ENCODE measurements around the gene PSMB7.

- TF ChIP-seq RAD21 (IDR thresholded peaks at IDR 0.05; ENCODE audit: low read length) (no peak), CTCF (IDR thresholded peaks at IDR 0.05) (no peak), RFX5 (IDR thresholded peaks at IDR 0.05; ENCODE audit: low read length) (no peak), MAX (IDR thresholded peaks at IDR 0.05; ENCODE audit: low read depth) (no peak), POLR2AphosphoS5 (IDR thresholded peaks at IDR 0.05; ENCODE audit: low read depth, low read length) (no peak), ELF1 (IDR thresholded peaks at IDR 0.05) (no peak), GATA2 (CRISPR knock-in tag; IDR thresholded peaks at IDR 0.05) (no peak), USF1 (IDR thresholded peaks at IDR 0.05; ENCODE audit: borderline replicate concordance, low read depth) (no peak)
- TF ChIP-seq, protein P1, sequence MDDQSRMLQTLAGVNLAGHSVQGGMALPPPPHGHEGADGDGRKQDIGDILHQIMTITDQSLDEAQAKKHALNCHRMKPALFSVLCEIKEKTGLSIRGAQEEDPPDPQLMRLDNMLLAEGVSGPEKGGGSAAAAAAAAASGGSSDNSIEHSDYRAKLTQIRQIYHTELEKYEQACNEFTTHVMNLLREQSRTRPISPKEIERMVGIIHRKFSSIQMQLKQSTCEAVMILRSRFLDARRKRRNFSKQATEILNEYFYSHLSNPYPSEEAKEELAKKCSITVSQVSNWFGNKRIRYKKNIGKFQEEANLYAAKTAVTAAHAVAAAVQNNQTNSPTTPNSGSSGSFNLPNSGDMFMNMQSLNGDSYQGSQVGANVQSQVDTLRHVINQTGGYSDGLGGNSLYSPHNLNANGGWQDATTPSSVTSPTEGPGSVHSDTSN (IDR thresholded peaks at IDR 0.05) = no peak
These were observed 27.6 kb upstream of the PSMB7 start for GRCh38 chr9:124442826-124443225.
